ENCODE data around the gene AGO4. TPM values are rescaled to one million over a fixed set of nuclear protein-coding genes. Genes with fewer than 3 reads are reported as not detected.
A peak's percentile ranks its signal among the peaks of the same experiment; 100 is the strongest.
"Not testable (repeated sequence)": the region's sequence is repeated elsewhere in the genome, so short reads cannot be mapped to it uniquely, and the experiment has no call there.

AGO4 gene
- total RNA-seq, 2 experiments from 2014 or later = 2.0 to 3.1 TPM

DNA sequence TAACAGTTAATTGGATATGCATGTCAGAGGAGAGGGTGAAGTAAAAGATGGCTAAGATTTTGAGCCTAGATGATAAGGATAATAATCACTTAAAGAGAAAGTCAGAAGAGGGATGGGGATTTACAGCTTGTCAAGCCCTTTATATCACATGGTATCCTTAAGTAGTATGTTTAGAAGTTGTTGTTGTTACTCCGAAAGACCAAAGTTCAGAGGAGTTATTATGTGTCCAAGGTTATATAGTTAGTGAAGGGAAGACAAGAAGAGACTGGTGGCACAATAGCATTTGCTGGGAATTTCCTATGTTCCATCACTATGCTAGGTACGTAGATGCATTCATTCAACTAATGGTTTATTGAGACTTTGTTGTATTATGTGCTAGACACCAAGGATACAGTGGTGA lies 44.4 kb downstream of the AGO4 start:
- Mint-ChIP-seq H3K4me1 (ENCODE audit: low read depth) (no peaks in the 10 kb centered on the region), H3K27ac (no peak overlapping the region), H3K36me3 (ENCODE audit: low read depth) (peaks cover 2% of the 10 kb centered on the region), H3K9me3 (no peaks in the 10 kb centered on the region), H3K27me3 (ENCODE audit: low read depth) (no peaks in the 10 kb centered on the region), H3K4me3 (no peak overlapping the region)
- CTCF ChIA-PET = no interaction called here
- intact Hi-C loops (cut with micrococcal nuclease) = no loop called here
- DNase-seq = no peak

DNA sequence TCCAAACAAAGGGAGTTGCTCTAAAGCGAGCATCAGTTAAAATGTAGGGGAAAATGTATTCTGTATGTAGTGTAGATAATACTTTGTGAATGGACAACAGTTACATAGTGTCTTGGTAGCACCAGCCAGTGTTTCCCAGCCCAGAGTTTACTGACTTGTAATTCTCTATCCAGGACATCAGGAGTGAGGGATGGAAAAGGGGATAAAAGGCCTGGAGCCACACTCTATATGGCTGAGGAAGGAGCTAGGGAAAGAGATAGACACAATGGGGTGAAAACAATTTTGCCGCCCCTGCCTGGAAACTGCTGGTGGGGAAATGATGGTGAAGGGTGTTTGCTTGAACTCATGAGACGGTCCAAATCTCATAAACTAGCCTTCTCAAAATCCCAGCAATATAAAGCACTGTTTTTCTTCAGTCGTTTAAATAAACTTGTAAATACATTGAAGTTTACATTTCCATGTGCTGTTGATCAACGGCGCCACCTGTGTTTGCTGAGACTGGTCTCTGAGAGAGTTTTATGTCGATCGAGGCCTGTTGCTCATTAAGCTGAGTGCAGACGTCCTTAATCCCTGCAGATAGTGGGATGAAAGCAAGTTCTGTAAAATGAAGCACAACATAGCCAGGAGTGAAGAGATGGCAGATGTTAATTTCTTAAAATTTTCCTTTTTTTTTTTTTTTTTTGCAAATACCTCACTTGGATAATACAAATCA lies 47.3 kb downstream of the AGO4 start:
- intact Hi-C loops (cut with micrococcal nuclease) = no loop called here
- DNase-seq = no peak
- no peak overlapping the region for H3K27ac Mint-ChIP-seq
- no peaks in the 10 kb centered on the region for H3K4me1 Mint-ChIP-seq (ENCODE audit: low read depth)
- peaks cover 2% of the 10 kb centered on the region for H3K36me3 Mint-ChIP-seq (ENCODE audit: low read depth)
- CTCF ChIA-PET = interaction anchor here (1.0 kb wide), 1 partner anchor 9 kb away, joined by 3 read pairs; no protein-coding TSS in a partner anchor
- H3K27me3 Mint-ChIP-seq (ENCODE audit: low read depth) = no peaks in the 10 kb centered on the region
- H3K4me3 Mint-ChIP-seq = no peak overlapping the region
- H3K9me3 Mint-ChIP-seq = no peaks in the 10 kb centered on the region

DNA sequence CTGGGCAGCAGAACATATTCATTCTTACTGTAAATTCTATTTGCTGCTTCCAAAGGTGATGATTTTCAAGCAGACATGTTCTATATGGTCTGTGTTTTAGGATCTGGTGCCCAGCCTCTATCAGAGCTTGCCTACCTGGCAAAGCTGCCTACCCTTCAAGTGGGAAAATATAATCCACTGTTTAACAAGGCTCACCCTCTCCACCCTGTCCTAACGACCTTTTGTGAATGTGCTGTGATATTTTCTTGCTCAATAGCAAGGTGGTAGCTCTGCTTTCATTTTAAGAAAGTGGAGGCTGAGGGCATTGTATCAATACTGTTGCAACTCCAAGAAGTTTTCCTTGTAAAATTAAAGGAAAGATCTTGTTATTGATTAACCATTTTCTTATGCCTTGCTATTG lies 49.1 kb downstream of the AGO4 start:
- Mint-ChIP-seq H3K36me3 (ENCODE audit: low read depth) (no peaks in the 10 kb centered on the region), H3K4me3 (no peak overlapping the region), H3K9me3 (no peaks in the 10 kb centered on the region), H3K4me1 (ENCODE audit: low read depth) (no peaks in the 10 kb centered on the region), H3K27me3 (ENCODE audit: low read depth) (no peaks in the 10 kb centered on the region), H3K27ac (no peak overlapping the region)
- CTCF ChIA-PET = interaction anchor here (1.7 kb wide), 1 partner anchor 10 kb away, joined by 4 read pairs; no protein-coding TSS in a partner anchor
- intact Hi-C loops (cut with micrococcal nuclease) = no loop called here
- no peak for DNase-seq

DNA sequence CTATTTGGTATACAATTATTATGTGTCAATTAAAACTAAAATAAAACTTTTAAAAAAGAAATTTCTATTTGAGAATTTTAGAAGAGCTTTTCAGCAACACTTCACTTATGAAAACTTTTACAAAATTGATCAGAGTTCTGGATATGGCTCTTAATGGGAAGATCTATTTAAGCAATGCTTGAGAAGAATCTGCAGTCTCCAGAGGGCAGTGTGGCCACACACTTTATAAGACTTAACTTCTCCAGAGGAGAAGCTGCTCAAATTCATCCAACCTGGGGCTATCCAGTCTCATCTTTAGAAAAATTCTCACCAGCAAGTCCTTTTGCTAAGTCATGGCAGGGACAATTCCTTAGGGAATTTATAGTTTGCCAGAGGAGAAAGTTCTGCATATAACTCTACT lies 50.0 kb downstream of the AGO4 start:
- no peaks in the 10 kb centered on the region for H3K27me3 Mint-ChIP-seq (ENCODE audit: low read depth)
- H3K36me3 Mint-ChIP-seq (ENCODE audit: low read depth) = no peaks in the 10 kb centered on the region
- CTCF ChIA-PET = interaction anchor here (0.5 to 1.7 kb wide), 3 partner anchors 9 to 75 kb away, joined by 3 to 4 read pairs (median 4); no protein-coding TSS in a partner anchor
- DNase-seq = peak; percentile 10
- H3K4me3 Mint-ChIP-seq = no peak overlapping the region
- no peaks in the 10 kb centered on the region for H3K9me3 Mint-ChIP-seq
- intact Hi-C loops (cut with micrococcal nuclease) = no loop called here
- H3K27ac Mint-ChIP-seq = no peak overlapping the region
- no peaks in the 10 kb centered on the region for H3K4me1 Mint-ChIP-seq (ENCODE audit: low read depth)

DNA sequence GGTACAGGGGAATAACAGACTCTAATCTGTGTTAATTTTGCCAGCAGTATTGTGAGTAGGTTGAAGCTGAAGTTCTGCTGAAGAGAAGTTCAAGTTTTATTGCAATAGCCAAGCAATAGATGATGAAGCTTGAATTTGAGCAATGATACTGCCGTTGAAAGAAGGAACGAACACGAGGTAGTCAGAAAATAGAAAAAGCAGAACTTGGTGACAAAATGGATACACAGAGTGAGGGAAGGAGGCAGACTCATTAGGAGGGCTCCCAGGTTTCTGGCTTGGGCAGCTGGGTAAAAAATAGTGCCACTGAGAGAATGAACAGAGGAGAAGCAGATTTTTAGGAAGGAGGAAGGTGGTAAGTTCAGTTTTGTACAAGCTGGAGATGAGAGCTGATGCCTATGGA lies 52.9 kb downstream of the AGO4 start:
- CTCF ChIA-PET = no interaction called here
- no peak for DNase-seq
- H3K4me3 Mint-ChIP-seq = no peak overlapping the region
- H3K9me3 Mint-ChIP-seq = no peaks in the 10 kb centered on the region
- intact Hi-C loops (cut with micrococcal nuclease) = no loop called here
- no peaks in the 10 kb centered on the region for H3K4me1 Mint-ChIP-seq (ENCODE audit: low read depth)
- H3K36me3 Mint-ChIP-seq (ENCODE audit: low read depth) = no peaks in the 10 kb centered on the region
- H3K27me3 Mint-ChIP-seq (ENCODE audit: low read depth) = no peaks in the 10 kb centered on the region
- no peak overlapping the region for H3K27ac Mint-ChIP-seq

DNA sequence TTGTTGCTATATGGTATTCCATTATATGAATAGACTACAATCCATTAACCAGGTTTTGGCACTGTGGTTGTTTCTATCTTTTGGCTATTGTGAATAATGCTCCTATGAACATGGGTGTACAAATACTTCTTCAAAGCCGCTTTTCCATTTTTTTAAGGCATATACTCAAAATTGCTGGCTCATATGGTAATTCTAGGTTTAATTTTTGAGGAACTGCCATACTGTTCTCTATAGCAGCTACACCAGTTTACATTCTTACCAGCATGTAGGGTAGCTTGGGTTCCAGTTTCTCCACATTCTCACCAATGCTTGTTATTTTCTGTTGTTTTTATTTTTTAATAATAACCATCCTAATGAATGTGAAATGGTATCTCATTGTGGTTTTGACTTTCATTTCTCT lies 55.3 kb downstream of the AGO4 start:
- no peak overlapping the region for H3K4me3 Mint-ChIP-seq
- CTCF ChIA-PET = no interaction called here
- H3K9me3 Mint-ChIP-seq = no peaks in the 10 kb centered on the region
- H3K4me1 Mint-ChIP-seq (ENCODE audit: low read depth) = no peaks in the 10 kb centered on the region
- DNase-seq = no peak
- H3K27ac Mint-ChIP-seq = no peak overlapping the region
- H3K36me3 Mint-ChIP-seq (ENCODE audit: low read depth) = no peaks in the 10 kb centered on the region
- no peaks in the 10 kb centered on the region for H3K27me3 Mint-ChIP-seq (ENCODE audit: low read depth)
- intact Hi-C loops (cut with micrococcal nuclease) = no loop called here

DNA sequence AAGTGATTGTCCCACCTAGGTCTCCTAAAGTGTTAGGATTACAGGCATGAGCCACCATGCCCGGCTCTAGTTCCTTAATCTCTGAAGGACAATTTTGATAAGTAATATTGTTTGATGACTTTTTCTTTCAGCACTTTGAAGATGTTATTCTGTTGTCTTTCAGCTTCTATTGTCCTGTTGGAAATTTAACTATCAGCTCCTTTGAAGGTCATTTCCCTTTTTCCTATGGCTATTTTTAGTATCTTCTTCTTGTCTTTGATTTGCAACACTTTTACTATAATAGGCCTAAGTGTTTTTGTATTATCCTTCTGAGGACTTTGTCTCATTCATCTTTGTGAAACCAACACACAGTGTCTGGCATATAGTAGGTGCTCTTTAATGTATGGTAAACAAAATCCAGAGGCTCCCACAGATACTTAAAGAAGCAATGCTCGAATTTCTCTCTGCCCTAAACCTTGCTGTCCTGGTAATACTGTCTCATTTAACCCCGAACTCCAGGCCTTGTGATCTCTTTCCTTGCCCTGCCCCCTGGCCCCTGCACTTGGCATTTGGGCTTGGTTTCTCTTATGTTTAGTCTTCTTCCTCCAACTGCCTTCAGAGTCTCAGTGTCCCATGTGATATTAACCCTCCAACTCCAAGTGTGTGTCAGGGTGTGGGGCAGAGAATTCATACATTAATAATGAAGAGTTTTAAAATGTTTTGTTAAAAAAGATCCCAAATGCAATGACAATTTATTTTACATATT lies 56.2 kb downstream of the AGO4 start:
- no peaks in the 10 kb centered on the region for H3K4me1 Mint-ChIP-seq (ENCODE audit: low read depth)
- H3K4me3 Mint-ChIP-seq = no peak overlapping the region
- CTCF ChIA-PET = interaction anchor here (0.8 kb wide), 1 partner anchor 9 kb away, joined by 3 read pairs; no protein-coding TSS in a partner anchor
- no peaks in the 10 kb centered on the region for H3K9me3 Mint-ChIP-seq
- no peaks in the 10 kb centered on the region for H3K36me3 Mint-ChIP-seq (ENCODE audit: low read depth)
- intact Hi-C loops (cut with micrococcal nuclease) = no loop called here
- H3K27ac Mint-ChIP-seq = no peak overlapping the region
- no peaks in the 10 kb centered on the region for H3K27me3 Mint-ChIP-seq (ENCODE audit: low read depth)
- no peak for DNase-seq

DNA sequence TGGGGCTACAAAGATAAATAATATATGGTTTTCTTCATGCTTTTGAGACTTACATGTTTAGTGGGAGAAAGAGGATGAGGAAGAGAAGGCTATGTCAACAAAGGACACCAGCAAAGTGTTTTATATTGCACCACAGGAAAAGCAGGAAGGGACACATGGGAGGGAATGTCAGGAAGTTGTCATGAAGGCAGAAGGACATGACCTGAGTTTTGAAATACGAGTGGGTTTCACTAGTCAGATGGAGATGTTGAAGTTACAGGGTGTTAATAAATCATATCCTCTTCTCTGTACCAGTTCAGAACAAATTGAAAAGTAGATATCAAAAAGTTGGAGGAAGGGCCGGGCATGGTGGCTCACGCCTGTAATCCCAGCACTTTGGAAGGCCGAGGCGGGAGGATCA lies 57.0 kb downstream of the AGO4 start:
- DNase-seq = no peak
- H3K4me1 Mint-ChIP-seq (ENCODE audit: low read depth) = no peaks in the 10 kb centered on the region
- H3K27me3 Mint-ChIP-seq (ENCODE audit: low read depth) = no peaks in the 10 kb centered on the region
- H3K9me3 Mint-ChIP-seq = no peaks in the 10 kb centered on the region
- CTCF ChIA-PET = interaction anchor here (0.6 kb wide), 1 partner anchor 18 kb away, joined by 5 read pairs; no protein-coding TSS in a partner anchor
- no peak overlapping the region for H3K27ac Mint-ChIP-seq
- H3K36me3 Mint-ChIP-seq (ENCODE audit: low read depth) = no peaks in the 10 kb centered on the region
- intact Hi-C loops (cut with micrococcal nuclease) = no loop called here
- no peak overlapping the region for H3K4me3 Mint-ChIP-seq

DNA sequence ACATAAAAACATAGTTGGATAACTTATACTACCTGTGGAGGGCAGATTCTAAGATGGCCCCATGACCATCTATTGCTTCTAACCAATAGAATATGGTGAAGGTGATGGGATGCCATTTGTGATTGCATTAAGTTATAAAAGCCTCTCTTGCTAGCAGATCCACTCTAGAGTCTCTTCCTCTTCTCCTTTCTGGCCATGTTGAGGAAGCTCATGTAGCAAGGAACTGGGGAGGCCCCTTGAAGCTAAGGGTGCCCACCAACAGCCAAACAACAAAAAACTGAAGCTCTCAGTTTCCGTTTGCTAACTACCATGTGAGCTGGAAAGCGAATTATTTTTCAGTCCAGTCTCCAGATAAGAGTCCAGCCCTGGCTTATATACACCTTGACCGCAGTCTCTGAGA lies 59.2 kb downstream of the AGO4 start:
- no peak overlapping the region for H3K27ac Mint-ChIP-seq
- intact Hi-C loops (cut with micrococcal nuclease) = no loop called here
- no peak for DNase-seq
- no peaks in the 10 kb centered on the region for H3K27me3 Mint-ChIP-seq (ENCODE audit: low read depth)
- no peaks in the 10 kb centered on the region for H3K36me3 Mint-ChIP-seq (ENCODE audit: low read depth)
- CTCF ChIA-PET = interaction anchor here (1.1 kb wide), 1 partner anchor 10 kb away, joined by 4 read pairs; no protein-coding TSS in a partner anchor
- no peaks in the 10 kb centered on the region for H3K9me3 Mint-ChIP-seq
- H3K4me3 Mint-ChIP-seq = no peak overlapping the region
- no peaks in the 10 kb centered on the region for H3K4me1 Mint-ChIP-seq (ENCODE audit: low read depth)

DNA sequence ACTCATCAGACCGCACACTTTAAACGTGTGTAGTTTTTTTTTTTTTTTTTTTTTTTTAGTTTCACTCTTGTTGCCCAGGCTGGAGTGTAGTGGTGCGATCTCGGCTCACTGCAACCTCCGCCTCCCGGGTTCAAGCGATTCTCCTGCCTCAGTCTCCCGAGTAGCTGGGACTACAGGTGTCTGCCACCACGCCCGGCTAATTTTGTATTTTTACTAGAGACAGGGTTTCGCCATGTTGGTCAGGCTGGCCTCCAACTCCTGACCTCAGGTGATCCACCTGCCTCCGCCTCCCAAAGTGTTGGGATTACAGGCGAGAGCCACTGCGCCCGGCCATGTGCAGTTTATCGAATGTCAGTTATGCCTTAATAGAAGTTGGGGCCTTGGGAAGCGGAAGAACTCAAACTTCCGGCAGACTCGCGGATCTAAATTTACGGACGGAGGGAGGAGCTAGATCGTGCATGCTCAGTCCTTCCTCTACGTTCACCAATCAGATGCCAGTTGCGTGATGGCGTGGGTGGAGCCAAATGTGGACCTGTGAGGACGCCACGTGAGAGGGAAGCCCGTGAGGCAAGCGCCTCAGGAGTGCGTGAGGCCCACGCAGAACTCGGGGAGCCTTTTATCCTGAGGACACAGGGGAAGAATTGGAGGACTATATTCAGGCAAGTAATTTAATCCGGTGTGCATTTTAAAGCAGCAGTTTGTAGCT lies 61.6 kb downstream of the AGO4 start:
- H3K4me1 Mint-ChIP-seq (ENCODE audit: low read depth); CTCF ChIA-PET; H3K27me3 Mint-ChIP-seq (ENCODE audit: low read depth); H3K27ac Mint-ChIP-seq; DNase-seq; H3K36me3 Mint-ChIP-seq (ENCODE audit: low read depth); intact Hi-C loops (cut with micrococcal nuclease); H3K4me3 Mint-ChIP-seq; H3K9me3 Mint-ChIP-seq: not testable (repeated sequence)

DNA sequence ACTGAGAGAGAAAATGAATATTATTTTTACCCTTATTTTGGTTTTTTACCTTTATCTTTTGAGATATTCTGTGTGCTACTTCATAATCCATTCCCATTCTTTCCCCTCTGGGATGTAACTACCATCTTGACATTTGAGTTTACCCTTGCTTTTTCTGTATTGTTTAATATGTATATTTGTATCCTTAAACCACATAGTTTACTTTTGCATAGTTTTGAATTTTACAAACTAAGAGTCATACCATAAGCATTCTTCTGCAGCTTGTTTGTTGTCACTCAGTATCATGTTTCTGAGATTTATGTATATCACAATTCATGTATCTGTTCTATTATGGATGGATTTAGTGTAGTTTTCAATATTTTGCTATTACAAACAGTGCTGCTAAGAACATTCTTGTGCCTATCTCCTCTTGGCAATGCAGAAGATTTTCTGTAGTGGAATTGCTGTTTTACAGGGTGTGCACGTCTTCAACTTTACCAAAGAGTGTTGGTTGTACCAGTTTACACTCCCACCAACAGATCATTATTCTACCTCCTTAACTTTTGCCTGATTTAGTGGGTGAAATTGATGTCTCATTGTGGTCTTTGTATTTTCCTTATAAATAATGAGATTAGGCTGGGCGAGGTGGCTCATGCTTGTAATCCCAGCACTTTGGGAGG lies 63.0 kb downstream of the AGO4 start:
- DNase-seq = no peak
- Mint-ChIP-seq H3K9me3 (no peaks in the 10 kb centered on the region), H3K27ac (no peak overlapping the region), H3K4me3 (no peak overlapping the region), H3K4me1 (ENCODE audit: low read depth) (no peaks in the 10 kb centered on the region), H3K36me3 (ENCODE audit: low read depth) (no peaks in the 10 kb centered on the region), H3K27me3 (ENCODE audit: low read depth) (no peaks in the 10 kb centered on the region)
- intact Hi-C loops (cut with micrococcal nuclease) = no loop called here
- CTCF ChIA-PET = no interaction called here

DNA sequence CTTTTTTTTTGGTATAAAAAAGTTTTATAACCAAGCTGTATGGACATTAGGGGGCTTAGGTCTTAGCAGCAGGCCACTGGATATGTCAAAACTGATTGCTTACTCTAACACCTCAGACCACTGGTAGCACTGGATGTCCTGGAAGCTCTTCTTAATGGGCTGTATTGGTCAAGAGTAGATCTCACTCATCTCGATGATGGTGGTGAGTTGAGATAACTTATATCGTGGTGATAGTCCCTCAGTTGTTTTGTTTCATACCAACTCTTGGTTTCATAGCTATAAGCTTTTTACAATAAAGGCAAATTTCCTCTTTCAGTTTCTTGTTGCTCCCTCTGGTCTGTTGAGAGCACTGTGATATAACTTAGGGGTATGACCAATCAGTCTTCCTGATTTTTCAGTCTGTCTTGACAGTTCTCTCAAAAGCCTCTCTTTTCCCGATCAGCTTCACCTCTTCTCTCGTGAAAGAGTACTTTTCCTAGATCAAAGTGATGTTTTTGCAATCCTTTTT lies 65.5 kb downstream of the AGO4 start:
- Mint-ChIP-seq H3K36me3 (ENCODE audit: low read depth) (no peaks in the 10 kb centered on the region), H3K27me3 (ENCODE audit: low read depth) (no peaks in the 10 kb centered on the region), H3K4me3 (no peak overlapping the region), H3K4me1 (ENCODE audit: low read depth) (no peaks in the 10 kb centered on the region), H3K27ac (no peak overlapping the region), H3K9me3 (no peaks in the 10 kb centered on the region)
- no peak for DNase-seq
- intact Hi-C loops (cut with micrococcal nuclease) = no loop called here
- CTCF ChIA-PET = interaction anchor here (0.6 to 1.1 kb wide), 2 partner anchors 9 to 671 kb away, joined by 3 read pairs; no protein-coding TSS in a partner anchor
